ENCODE data around the gene CACNA1B.
"Not testable (repeated sequence)": the region's sequence is repeated elsewhere in the genome, so short reads cannot be mapped to it uniquely, and the experiment has no call there.

Gene CACNA1B

DNA sequence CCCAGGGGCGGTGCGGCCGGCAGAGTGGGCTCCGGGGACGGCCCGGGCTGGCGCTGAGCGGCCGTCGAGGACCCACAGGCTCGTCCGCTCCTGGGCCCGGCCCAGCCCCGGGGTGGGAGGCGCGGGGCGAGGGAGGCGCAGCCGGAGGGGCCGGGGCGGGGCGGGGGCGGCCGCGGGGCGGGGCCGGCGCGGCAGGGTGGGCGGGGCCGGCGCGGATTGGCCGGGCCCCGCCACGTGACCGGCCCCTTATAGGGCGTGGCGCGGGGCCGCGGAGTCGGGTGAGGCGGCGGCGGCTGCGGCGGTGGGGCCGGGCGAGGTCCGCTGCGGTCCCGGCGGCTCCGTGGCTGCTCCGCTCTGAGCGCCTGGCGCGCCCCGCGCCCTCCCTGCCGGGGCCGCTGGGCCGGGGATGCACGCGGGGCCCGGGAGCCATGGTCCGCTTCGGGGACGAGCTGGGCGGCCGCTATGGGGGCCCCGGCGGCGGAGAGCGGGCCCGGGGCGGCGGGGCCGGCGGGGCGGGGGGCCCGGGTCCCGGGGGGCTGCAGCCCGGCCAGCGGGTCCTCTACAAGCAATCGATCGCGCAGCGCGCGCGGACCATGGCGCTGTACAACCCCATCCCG is at the start of gene CACNA1B:
CACNA1B (plus strand) TSS at position 277 of the 617 bp plus-strand sequence; CDS start at position 429, 152 bp downstream.
- not testable (repeated sequence) for H3K9me3 ChIP-seq (ENCODE audit: control insufficient read depth, insufficient read depth, low read length); H3K9ac ChIP-seq (ENCODE audit: low read depth, low read length); H3K4me1 ChIP-seq (ENCODE audit: control insufficient read depth, insufficient read depth, low read length); H3K27ac ChIP-seq (ENCODE audit: low read depth, low read length)
- peaks cover 30% of the 10 kb centered on the region for H3K36me3 ChIP-seq (ENCODE audit: control insufficient read depth, insufficient read depth, low read length)
- peak within 1 kb of the TSS; percentile 72 for H3K4me3 ChIP-seq (ENCODE audit: low read depth, low read length)
- H3K27me3 ChIP-seq (ENCODE audit: control insufficient read depth, insufficient read depth, low read length): peaks cover 23% of the 10 kb centered on the region

DNA sequence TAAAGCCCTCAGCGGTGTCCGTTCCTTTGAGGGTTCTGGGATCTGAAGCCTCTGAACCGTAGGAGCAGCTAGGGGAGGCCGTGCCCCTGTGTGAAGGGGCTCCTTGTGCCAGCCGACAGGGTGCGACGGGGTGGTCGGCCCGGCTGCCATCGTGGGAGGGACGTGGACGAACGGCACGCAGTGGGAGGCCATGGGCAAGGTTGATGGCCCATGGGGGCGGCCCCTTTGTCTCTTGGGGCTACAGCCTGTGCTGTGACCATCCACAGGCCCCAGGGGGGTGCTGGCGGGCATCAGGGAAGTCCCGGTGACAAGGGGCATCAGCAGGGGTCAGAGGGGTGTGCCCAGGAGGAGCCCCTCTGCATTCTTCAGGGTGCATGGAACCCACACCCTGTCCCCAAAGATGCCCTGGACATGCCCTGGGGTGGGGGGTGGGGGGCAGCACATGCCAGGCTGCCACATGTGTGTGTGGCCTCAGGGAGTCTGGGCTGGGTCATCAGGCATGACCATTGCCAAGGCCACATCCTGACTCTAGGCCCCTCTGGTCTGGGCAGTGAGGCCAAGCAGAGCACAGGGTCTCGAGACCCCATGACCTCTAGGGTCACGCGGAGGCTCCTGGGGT is 49.6 kb upstream of the CACNA1B start:
- no peaks in the 10 kb centered on the region for H3K27me3 ChIP-seq (ENCODE audit: control insufficient read depth, insufficient read depth, low read length)
- no peak overlapping the region for H3K4me3 ChIP-seq (ENCODE audit: low read depth, low read length)
- H3K9ac ChIP-seq (ENCODE audit: low read depth, low read length): no peak overlapping the region
- peaks cover 44% of the 10 kb centered on the region for H3K36me3 ChIP-seq (ENCODE audit: control insufficient read depth, insufficient read depth, low read length)
- no peaks in the 10 kb centered on the region for H3K9me3 ChIP-seq (ENCODE audit: control insufficient read depth, insufficient read depth, low read length)
- no peaks in the 10 kb centered on the region for H3K4me1 ChIP-seq (ENCODE audit: control insufficient read depth, insufficient read depth, low read length)
- H3K27ac ChIP-seq (ENCODE audit: low read depth, low read length): no peak overlapping the region

DNA sequence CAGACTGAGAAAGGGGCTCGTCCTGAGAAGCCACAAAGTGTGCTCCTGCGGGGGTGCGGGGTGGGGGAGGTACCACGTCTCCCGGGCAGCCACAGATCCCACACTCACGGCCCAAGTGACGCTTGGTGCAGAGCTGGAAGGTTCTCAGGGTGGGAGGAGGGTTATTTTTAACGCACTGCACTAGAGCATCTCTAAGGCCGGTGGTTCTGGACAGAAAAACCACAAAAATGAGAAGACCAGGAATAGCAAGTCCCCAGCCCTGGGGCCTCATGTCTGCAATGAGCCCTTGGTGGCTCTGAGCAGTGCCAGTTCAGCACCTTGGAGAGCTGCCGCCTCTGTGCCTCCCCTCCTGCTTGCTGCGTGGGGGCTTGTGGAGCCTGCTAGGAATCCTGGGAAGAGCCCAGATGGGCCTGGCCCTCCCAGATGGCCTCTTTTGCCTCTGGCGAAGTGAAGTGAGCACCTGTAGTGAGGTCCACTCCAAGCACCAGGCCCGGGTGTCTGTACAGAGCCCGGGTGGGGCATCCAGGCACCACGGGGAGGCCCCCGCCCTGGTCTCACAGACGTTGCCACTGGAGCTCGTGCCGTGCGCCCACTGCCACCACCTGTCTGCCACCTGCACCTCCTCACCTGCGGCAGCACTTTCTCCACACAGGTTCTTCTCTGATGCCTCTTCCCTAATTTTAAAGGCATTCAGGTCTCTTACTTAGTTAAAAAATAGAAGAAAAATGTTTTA is 48.9 kb upstream of the CACNA1B start:
- Histone ChIP-seq H3K4me3 (ENCODE audit: low read depth, low read length) (no peak overlapping the region), H3K36me3 (ENCODE audit: control insufficient read depth, insufficient read depth, low read length) (peaks cover 45% of the 10 kb centered on the region), H3K9ac (ENCODE audit: low read depth, low read length) (no peak overlapping the region)

DNA sequence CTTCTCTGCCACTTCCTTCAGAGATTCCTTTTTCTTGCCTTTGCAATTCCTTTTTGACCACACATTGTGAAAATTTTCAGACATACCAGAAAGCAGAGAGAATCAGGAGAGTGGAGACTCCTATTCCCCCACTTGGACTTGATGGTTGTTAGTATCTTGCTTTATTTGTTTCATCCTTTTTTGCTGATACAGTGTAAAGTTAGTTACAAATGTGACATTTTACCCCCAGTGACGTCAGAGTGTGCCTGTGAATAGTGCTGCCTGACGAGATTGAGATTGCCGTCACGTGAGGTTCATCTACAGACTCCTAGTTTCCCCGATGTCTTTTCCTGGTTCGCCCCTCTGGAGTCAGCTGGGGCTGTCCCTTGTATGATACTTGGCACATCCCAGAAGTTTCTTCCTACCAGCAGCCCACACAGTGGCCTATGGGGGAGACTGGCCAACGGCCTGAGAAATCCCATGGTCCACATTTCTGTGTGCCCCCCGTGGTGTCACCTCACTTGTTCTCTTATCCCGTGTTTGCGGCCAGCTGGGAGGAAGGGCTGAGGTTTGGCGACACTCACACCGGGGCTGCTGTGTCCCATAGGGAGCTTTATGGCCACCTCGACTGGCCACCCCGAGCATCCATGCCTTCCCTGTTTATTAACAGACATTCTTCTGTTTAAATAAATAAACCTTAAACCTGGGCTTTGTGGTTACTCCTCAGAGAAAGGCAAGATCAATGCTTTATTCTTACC is 48.2 kb upstream of the CACNA1B start:
- H3K27me3 ChIP-seq (ENCODE audit: control insufficient read depth, insufficient read depth, low read length): no peaks in the 10 kb centered on the region
- H3K9ac ChIP-seq (ENCODE audit: low read depth, low read length): no peak overlapping the region
- no peak overlapping the region for H3K27ac ChIP-seq (ENCODE audit: low read depth, low read length)
- H3K36me3 ChIP-seq (ENCODE audit: control insufficient read depth, insufficient read depth, low read length): peaks cover 42% of the 10 kb centered on the region
- no peaks in the 10 kb centered on the region for H3K4me1 ChIP-seq (ENCODE audit: control insufficient read depth, insufficient read depth, low read length)
- no peak overlapping the region for H3K4me3 ChIP-seq (ENCODE audit: low read depth, low read length)
- H3K9me3 ChIP-seq (ENCODE audit: control insufficient read depth, insufficient read depth, low read length): no peaks in the 10 kb centered on the region

More for the DNA sequence above, 48.9 kb upstream of the CACNA1B start:
- no peaks in the 10 kb centered on the region for H3K9me3 ChIP-seq (ENCODE audit: control insufficient read depth, insufficient read depth, low read length)
- H3K27ac ChIP-seq (ENCODE audit: low read depth, low read length): no peak overlapping the region
- no peaks in the 10 kb centered on the region for H3K4me1 ChIP-seq (ENCODE audit: control insufficient read depth, insufficient read depth, low read length)
- no peaks in the 10 kb centered on the region for H3K27me3 ChIP-seq (ENCODE audit: control insufficient read depth, insufficient read depth, low read length)

DNA sequence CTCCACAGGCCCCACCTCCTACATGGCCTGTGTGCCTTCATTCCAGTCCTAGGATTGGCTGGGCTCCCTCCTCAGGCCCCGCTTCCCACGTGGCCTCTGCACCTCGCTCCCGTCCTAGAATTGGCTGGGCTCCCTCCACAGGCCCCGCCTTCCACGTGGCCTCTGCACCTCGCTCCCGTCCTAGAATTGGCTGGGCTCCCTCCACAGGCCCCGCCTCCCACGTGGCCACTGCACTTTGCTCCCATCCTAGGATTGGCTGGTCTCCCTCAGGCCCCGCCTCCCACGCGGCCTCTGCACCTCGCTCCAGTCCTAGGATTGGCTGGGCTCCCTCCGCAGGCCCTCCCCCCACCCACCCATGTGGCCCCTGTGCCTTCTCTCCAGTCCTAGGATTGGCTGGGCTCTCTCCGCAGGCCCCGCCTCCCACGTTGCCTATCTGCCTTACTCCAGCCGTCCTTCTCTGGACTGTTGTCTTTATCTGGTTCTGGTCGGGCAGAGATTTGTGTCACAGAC is 45.3 kb upstream of the CACNA1B start:
- Histone ChIP-seq H3K27ac (ENCODE audit: low read depth, low read length) (no peak overlapping the region), H3K9me3 (ENCODE audit: control insufficient read depth, insufficient read depth, low read length) (no peaks in the 10 kb centered on the region), H3K9ac (ENCODE audit: low read depth, low read length) (no peak overlapping the region), H3K4me3 (ENCODE audit: low read depth, low read length) (no peak overlapping the region), H3K36me3 (ENCODE audit: control insufficient read depth, insufficient read depth, low read length) (peaks cover 47% of the 10 kb centered on the region), H3K27me3 (ENCODE audit: control insufficient read depth, insufficient read depth, low read length) (no peaks in the 10 kb centered on the region), H3K4me1 (ENCODE audit: control insufficient read depth, insufficient read depth, low read length) (no peaks in the 10 kb centered on the region)

DNA sequence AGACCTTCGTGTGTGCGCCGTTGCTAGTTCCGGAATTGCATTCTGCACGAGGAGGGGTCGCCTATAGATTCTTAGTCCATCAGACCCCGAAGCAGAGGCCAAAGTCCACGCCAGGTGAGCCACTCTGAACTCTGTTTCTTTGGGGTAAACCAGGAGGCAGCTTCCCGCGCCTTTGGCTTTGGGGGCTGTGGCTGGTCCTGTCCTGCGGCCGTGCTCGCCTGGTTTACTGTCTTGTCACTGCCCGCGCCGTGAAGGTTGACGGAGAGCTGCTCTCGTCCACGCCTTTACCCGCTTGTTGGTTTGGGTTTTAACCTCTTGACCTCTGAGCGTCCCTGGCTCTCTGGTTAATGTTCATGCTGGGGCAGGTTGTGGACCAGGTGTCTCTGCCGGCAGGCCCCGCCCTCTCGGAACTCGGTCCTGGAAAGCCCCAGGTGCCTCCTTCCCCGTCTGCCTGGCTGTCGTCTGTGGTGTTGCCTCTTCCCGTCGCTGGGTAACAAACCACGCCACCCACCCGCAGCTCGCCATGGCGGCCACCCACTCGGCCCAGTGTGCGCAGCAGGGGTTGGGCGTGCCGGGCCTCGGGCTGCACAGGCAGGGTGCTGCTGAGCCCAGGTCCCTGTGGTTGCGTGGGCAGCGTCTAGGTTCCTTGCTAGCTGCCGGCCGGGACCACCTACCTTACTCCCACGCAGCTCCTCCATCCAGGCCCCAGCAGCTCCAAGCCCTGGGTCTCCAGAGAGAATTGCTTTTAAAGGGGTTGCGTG is 44.6 kb upstream of the CACNA1B start:
- Histone ChIP-seq H3K36me3 (ENCODE audit: control insufficient read depth, insufficient read depth, low read length) (peaks cover 47% of the 10 kb centered on the region), H3K27ac (ENCODE audit: low read depth, low read length) (no peak overlapping the region), H3K4me3 (ENCODE audit: low read depth, low read length) (no peak overlapping the region), H3K9me3 (ENCODE audit: control insufficient read depth, insufficient read depth, low read length) (no peaks in the 10 kb centered on the region), H3K4me1 (ENCODE audit: control insufficient read depth, insufficient read depth, low read length) (no peaks in the 10 kb centered on the region), H3K9ac (ENCODE audit: low read depth, low read length) (no peak overlapping the region), H3K27me3 (ENCODE audit: control insufficient read depth, insufficient read depth, low read length) (no peaks in the 10 kb centered on the region)

DNA sequence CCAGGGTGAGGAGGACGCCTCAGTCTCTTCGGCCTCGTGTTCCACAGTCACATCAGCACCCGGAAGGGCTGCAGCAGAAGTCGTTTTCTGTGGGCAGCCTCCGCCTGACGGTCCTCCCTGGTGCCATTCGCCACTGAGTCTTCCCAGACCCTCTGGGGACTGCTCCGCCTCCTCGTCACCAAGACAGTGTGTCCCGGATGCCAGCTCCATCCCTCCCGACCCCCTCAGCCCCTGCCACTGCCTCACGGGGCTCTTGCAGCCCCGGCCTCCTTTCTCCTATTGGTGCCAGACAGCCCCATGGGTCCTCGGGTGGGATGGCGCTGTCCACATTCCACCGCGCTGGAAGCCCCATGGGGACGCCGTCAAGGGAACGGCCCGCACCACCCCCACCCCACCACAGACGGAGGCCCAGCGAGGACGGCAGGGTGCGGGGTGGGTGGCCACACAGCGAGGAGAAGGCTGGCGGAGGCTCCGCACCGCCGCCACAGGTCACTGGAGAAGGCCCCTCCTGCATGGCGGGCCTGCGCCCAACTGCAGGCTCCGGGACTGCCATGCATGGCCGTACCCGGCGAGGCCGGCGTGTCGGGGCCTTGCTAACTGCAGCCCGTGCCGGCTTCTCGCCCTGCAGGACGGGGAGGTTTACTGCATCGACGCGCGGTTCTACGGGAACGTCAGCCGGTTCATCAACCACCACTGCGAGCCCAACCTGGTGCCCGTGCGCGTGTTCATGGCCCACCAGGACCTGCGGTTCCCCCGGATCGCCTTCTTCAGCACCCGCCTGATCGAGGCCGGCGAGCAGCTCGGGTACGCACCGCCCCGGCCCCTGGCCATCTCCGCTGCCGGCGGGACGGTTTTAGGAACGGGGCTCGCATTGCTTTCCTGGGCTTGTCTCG is 43.6 kb upstream of the CACNA1B start:
- Histone ChIP-seq H3K36me3 (ENCODE audit: control insufficient read depth, insufficient read depth, low read length) (peaks cover 47% of the 10 kb centered on the region), H3K4me3 (ENCODE audit: low read depth, low read length) (no peak overlapping the region), H3K9me3 (ENCODE audit: control insufficient read depth, insufficient read depth, low read length) (no peaks in the 10 kb centered on the region), H3K27ac (ENCODE audit: low read depth, low read length) (no peak overlapping the region), H3K4me1 (ENCODE audit: control insufficient read depth, insufficient read depth, low read length) (no peaks in the 10 kb centered on the region), H3K27me3 (ENCODE audit: control insufficient read depth, insufficient read depth, low read length) (no peaks in the 10 kb centered on the region), H3K9ac (ENCODE audit: low read depth, low read length) (no peak overlapping the region)

DNA sequence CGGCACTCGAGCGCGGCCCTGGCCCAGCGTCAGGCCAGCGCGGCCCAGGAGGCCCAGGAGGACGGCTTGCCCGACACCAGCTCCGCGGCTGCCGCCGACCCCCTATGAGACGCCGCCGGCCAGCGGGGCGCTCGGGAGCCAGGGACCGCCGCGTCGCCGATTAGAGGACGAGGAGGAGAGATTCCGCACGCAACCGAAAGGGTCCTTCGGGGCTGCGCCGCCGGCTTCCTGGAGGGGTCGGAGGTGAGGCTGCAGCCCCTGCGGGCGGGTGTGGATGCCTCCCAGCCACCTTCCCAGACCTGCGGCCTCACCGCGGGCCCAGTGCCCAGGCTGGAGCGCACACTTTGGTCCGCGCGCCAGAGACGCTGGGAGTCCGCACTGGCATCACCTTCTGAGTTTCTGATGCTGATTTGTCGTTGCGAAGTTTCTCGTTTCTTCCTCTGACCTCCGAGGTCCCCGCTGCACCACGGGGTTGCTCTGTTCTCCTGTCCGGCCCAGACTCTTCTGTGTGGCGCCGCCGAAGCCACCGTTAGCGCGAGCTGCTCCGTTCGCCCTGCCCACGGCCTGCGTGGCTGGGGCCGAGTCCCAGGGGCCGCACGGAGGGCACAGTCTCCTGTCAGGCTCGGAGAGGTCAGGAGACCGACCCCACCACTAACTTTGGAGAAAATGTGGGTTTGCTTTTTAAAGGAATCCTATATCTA is 42.6 kb upstream of the CACNA1B start:
- H3K4me3 ChIP-seq (ENCODE audit: low read depth, low read length): no peak overlapping the region
- no peak overlapping the region for H3K27ac ChIP-seq (ENCODE audit: low read depth, low read length)
- no peak overlapping the region for H3K9ac ChIP-seq (ENCODE audit: low read depth, low read length)
- no peaks in the 10 kb centered on the region for H3K9me3 ChIP-seq (ENCODE audit: control insufficient read depth, insufficient read depth, low read length)
- peaks cover 44% of the 10 kb centered on the region for H3K36me3 ChIP-seq (ENCODE audit: control insufficient read depth, insufficient read depth, low read length)
- H3K4me1 ChIP-seq (ENCODE audit: control insufficient read depth, insufficient read depth, low read length): no peaks in the 10 kb centered on the region
- no peaks in the 10 kb centered on the region for H3K27me3 ChIP-seq (ENCODE audit: control insufficient read depth, insufficient read depth, low read length)

DNA sequence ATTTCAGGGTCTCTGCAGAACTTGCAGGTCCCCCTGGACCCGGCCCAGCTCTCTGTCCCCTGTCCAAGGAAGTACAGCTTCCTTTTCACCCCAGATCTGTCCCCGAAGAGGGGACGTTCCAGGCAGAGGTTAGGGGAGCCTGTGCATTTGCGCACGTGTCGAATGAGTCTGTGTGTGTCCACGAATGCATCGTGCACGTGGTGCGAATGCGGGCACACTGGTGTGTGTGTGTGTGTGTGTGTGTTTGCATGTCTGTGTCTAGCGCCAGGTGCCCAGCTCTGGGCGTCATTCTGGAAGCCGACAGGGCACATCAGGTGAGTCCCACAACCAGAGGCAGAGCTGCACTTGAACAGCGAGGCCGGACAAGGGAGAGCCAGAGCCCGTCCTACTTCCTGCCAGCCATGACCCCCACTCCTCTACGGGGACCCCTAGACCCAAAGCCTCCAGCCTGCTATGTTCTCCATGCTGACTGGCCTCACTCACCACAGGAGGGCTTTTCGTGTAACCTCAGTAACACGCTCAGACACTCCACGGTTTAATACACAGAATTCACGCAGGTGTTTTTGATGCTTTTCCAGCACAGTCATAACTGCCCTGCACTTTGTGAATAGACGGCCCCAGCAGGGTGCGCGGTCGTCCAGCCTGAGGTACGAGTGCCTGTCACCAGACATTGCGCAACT is 41.3 kb upstream of the CACNA1B start:
- H3K27ac ChIP-seq (ENCODE audit: low read depth, low read length): no peak overlapping the region
- no peak overlapping the region for H3K9ac ChIP-seq (ENCODE audit: low read depth, low read length)
- H3K9me3 ChIP-seq (ENCODE audit: control insufficient read depth, insufficient read depth, low read length): no peaks in the 10 kb centered on the region
- no peaks in the 10 kb centered on the region for H3K27me3 ChIP-seq (ENCODE audit: control insufficient read depth, insufficient read depth, low read length)
- no peak overlapping the region for H3K4me3 ChIP-seq (ENCODE audit: low read depth, low read length)
- H3K36me3 ChIP-seq (ENCODE audit: control insufficient read depth, insufficient read depth, low read length): peaks cover 37% of the 10 kb centered on the region
- no peaks in the 10 kb centered on the region for H3K4me1 ChIP-seq (ENCODE audit: control insufficient read depth, insufficient read depth, low read length)
